C4-2B (cell line): Measurements from ENCODE around the gene FNDC3B.

Source experiments
- ZFX ChIP-seq: fragments of 450-650 bp; IDR thresholded peaks from 2 replicates; pipeline ENCODE4 v1.6.1; 2017
- TF ChIP-seq, protein P1 (sequence below): fragments of 450-650 bp; conservative IDR thresholded peaks from 2 replicates; pipeline ENCODE4 v1.5.1; 2017; ENCODE audit warnings: mild to moderate bottlenecking

GRCh38 chr3:172031996-172032395, 7.4 kb upstream of the FNDC3B start:
- TF ChIP-seq, protein P1, sequence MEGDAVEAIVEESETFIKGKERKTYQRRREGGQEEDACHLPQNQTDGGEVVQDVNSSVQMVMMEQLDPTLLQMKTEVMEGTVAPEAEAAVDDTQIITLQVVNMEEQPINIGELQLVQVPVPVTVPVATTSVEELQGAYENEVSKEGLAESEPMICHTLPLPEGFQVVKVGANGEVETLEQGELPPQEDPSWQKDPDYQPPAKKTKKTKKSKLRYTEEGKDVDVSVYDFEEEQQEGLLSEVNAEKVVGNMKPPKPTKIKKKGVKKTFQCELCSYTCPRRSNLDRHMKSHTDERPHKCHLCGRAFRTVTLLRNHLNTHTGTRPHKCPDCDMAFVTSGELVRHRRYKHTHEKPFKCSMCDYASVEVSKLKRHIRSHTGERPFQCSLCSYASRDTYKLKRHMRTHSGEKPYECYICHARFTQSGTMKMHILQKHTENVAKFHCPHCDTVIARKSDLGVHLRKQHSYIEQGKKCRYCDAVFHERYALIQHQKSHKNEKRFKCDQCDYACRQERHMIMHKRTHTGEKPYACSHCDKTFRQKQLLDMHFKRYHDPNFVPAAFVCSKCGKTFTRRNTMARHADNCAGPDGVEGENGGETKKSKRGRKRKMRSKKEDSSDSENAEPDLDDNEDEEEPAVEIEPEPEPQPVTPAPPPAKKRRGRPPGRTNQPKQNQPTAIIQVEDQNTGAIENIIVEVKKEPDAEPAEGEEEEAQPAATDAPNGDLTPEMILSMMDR = no peak
- TF ChIP-seq ZFX = no peak
